HG03571 (cell line): ENCODE measurements around the gene RASD1.

Experiments
- ATAC-seq: cut with Tn5 transposase; IDR thresholded peaks from one replicate; pipeline ENCODE4 v1.9.1; 2021; ENCODE audit not compliant: unreplicated experiment

RASD1 gene

GRCh38 chr17:17527956-17528500 is 31.8 kb upstream of the RASD1 start:
- no peak for ATAC-seq

- ATAC-seq, result no peak
Measured at GRCh38 chr17:17527534-17527933, 31.3 kb upstream of the RASD1 start.

DNA sequence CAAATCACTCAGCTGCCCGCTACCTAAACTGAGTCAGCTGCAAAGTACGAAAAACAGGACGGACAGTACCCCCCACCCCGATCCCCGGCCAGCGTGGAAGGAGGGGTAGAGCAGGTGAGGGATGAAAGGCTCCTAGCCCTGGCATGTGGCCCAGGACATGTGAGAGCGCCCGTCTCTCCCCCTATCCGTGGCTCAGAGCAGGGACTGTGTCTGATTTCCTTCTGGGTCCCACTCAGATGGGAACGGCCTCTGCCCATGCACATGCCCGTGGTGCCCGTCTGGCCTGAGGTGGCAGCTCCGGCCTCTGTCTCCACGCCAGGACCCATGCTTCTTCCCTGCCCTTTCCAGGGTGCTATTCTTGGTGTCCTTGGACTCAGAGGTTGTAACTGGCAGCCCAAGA is 30.2 kb upstream of the RASD1 start:
- ATAC-seq, result no peak

DNA sequence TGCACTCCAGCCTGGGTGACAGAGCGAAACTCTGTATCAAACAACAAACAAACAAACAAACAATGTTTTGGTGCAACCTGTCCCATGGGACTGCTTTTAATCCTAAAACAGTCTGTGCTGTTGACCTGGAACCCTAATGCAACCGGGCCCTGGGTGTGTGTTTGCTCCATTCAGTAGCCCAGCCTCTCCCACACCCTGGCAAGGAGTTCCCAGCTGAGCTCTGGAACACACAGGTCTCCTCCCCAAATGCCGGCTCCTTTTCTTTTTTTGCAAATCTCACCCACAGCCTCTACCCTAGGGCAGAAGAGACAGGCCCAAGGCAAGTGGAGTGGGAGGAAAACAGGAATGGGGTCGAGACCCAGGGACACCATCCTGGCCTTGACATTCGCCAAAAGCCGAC is 29.8 kb upstream of the RASD1 start:
- ATAC-seq, result no peak

- no peak for ATAC-seq
Measured at GRCh38 chr17:17525311-17525710, 29.1 kb upstream of the RASD1 start.

GRCh38 chr17:17523731-17524490 is 27.7 kb upstream of the RASD1 start:
- ATAC-seq, result no peak

DNA sequence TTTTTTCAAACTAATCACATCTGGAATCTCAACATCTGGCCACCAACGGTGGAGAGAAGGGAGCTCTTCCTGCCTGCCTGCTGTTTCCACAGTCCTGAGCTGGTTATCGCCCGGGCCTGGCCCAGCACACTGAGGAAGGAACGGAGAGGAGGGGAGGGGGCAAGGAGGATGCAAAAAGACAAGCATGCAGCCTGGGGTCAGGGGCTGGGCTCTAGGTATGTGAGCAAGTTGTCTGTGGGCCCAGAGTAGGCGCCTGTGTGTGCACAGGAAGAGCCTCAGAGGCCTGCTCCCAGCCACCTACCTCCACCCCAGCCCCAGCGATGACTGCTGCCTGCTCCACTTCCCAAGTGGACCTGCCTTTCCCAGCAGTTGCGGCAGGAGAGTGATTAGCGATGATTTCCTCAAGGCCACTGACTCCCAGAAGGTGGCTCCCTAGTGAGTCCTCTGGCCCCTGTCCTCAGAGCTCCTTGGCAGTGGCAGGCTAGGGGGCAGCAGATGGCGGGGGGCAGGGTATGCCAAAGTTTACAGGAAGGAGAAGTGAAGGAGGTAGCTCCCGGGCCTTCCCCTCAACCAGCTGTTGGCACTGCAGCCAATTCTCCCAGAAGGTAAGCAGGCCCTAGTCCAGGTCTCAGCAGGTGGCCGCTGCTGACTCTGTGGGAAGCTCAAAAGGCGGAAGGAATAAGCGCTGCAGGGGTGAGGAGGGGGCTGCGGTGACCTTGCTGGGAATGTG is 27.0 kb upstream of the RASD1 start:
- no peak for ATAC-seq

DNA sequence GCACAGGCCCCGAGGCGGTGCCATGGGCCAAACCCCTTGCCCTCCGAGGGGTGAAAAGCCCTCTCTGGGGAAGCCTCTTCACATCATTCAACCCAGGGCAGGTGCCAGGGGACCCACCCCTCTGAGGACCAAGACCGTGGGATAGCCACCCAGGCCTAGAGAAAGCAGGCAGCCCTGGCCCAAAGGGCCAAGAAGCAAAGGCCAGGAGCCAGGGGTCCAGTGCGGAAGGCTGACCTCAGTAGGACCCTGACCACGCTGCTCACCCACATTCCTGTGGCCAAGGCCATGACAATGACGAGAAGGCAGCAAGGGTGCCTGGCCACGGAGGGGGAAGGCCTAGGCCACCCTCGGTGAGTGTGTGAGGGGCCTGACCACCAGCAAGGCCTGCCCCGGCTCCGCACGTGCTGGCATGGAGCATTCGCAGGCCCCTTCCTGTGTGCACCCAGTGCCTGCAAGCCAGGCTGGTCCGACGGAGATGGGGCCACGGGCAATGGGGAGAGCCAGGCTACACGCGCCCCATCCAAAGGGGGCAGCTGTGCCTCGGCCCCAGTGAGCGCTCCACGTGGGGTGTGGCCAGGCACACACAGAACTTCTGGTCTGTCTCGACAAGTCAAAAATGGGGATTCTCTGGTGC is 24.5 kb upstream of the RASD1 start:
- no peak for ATAC-seq

- ATAC-seq, result no peak
Measured at GRCh38 chr17:17519886-17520285, 23.7 kb upstream of the RASD1 start.

DNA sequence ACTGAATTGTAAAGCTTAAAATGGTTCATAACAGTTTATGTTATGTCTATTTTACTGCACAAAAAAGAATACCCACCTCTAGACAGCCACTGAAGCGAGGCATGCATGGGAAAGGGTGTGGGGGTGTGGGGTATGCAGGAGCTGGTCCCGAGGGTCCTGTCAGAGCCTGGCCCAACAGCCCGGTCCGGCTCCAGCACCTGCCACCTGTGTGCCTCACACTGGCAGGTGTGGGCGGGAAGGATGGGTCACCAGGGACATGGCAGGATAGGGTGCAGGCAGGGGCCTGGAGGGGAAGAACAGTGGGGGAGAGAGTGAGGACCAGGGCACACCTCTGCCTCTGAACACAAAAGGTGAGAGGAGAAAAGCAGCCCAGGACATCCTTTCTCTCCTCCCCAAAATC is 22.8 kb upstream of the RASD1 start:
- no peak for ATAC-seq

- ATAC-seq, result no peak
Measured at GRCh38 chr17:17518014-17518413, 21.8 kb upstream of the RASD1 start.

GRCh38 chr17:17516941-17517720 is 20.9 kb upstream of the RASD1 start:
- ATAC-seq, result no peak

- ATAC-seq, result no peak
Measured at GRCh38 chr17:17515934-17516930, 20.0 kb upstream of the RASD1 start.

DNA sequence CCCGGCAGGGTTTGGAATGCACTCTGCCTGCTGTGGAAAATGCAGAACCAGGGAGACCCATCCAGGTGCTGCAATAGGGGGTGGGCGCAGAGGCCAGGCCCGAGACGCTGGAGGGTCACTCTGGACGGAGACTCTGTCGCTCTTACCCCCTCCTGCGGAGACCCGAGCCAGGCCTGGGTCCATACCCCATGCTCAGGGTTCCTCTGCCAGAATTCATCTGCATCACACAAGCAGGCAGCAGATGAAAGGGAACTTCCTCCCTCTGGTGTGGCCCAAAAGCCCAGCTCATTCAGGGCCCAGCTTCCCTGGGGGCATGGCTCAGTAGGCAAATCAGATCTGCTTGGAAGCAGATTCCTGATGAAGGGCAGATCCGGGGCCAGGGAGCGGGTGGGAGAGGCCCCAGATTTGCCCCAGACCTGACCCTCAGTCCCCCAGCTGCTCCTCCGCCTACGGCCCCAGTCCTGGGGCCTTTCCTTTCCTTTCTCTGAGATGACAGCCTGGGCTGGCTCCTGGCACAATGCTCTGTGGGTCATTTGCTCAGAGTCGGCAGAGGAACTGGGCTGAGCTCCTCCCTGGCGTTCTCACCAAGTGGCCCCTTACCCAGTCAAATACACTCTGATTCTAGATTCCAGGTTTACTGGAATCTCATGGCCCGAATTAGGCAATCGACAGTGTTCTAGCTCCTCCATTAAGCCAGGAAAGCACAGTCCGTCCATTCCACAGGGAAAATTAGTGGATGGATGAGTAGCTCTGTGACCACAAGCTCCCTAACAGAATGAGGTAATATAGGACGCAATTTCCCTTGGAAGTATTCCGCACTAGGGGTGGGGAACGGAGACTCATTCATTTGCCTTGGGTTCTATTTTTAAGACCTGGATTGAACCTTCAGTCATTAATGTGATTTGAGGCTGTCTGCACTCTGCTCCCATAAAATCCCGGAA is 19.1 kb upstream of the RASD1 start:
- no peak for ATAC-seq

DNA sequence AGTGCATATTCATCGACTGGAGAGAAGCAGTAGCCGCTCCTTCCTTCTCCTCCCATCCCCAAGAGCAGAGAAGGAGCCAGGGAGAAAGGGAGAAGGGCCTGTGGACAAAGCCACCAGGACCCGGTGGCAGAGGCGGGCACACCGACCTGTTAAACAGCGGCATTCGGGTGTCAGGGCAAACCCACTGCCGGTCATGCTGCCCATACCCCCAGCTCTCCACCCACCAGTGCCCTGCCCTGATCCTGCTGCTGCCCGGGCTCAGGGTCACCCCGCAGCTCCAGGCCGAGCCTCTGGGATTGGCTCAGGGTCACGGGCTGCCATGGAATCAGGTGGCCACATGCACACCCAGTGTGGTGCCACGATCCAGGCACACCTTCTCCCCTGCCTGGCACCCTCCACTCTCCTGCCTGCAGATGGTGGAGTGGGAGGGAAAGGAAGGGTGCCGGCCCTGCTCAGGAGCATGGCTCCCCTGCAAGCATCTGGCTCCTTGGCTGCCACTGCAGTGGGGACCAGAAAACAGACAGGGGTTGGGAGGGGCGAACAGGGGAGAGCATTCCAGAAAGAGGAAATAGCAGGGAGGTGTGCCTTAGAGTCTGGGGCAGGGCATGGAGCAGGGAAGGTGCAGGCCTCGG is 18.3 kb upstream of the RASD1 start:
- ATAC-seq, result no peak

- no peak for ATAC-seq
Measured at GRCh38 chr17:17513626-17514025, 17.4 kb upstream of the RASD1 start.

DNA sequence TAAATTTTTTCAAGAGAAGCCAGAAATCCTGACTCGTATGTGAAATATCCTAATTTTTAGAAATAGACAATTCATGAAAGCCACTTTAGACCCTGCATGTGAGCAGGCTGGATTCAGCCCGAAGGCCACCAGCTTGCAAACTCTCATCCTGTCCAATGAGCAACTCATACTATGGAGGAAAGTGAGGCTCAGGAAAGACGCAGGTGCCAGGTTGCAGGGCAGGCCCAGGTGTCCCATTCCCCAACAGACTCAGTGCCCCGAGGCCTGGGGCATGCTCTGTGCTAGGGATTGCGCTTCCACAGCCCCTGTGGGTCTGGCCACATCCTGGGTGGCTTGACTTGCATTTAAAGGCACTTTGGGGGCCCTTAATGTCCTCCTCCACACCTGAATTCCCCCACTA is 16.7 kb upstream of the RASD1 start:
- no peak for ATAC-seq
